OCI-LY1 (cell line): ENCODE measurements around the gene TCERG1L.

Experiments
- CTCF ChIP-seq: fragments of 200-600 bp; sonication (generic), shearing (Covaris generic); IDR thresholded peaks from 2 replicates; pipeline ENCODE4 v1.5.1; 2017; ENCODE audit warnings: mild to moderate bottlenecking, antibody characterized with exemption, low read length, moderate library complexity, mixed read lengths
- EZH2 ChIP-seq: fragments of 200-600 bp; sonication (generic), shearing (Covaris generic); IDR thresholded peaks from 2 replicates; pipeline ENCODE4 v1.8.0; 2017; ENCODE audit warnings: borderline replicate concordance, mixed run types, mild to moderate bottlenecking, antibody characterized with exemption, low read length, moderate library complexity, mixed read lengths

DNA sequence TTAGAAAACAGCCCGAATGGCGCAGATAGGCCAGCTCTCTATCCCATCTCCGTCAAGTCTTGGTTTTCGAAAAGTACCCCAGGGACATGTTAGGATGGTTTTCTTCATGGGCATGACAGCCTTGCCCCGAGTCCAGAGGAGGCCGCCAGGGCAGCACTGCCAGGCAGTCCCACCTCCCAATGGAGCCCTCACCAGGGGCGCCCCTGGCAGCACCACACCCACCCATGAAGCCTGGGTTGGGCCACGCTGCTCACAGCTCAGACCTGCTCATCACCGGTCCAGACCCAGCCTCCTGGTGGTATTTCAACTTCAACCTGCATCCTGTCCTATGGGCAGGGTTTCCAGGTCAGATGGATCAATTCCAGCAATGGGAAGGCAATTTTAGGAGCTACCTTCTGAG is 53.3 kb downstream of the TCERG1L start:
- TF ChIP-seq CTCF = no peak
- TF ChIP-seq EZH2 = no peak
